Ascending aorta (tissue), 2 donors: ENCODE results near the gene CFAP45. TPM values are rescaled to one million over a fixed set of nuclear protein-coding genes. Genes with fewer than 3 reads are reported as not detected.
"Not testable (repeated sequence)": the region's sequence is repeated elsewhere in the genome, so short reads cannot be mapped to it uniquely, and the experiment has no call there.

Experiments used
- DNase-seq, 2 donors: peaks; one replicate each; pipeline ENCODE4 v3.0.0-alpha.2; 2019; ENCODE audit warnings: low spot score in 2 of 2
- H3K27ac ChIP-seq, 2 donors: fragments of 200-600 bp; sonication (generic); one replicate each; pipeline ENCODE4 v1.5.1; 2016 to 2017; ENCODE audit warnings: mild to moderate bottlenecking in 1 of 2
- H3K27me3 ChIP-seq: fragments of 200-600 bp; sonication (generic); one replicate; pipeline ENCODE4 v1.5.1; 2017
- H3K36me3 ChIP-seq, 2 donors: fragments of 200-600 bp; sonication (generic); one replicate each; pipeline ENCODE4 v1.5.1; 2016
- H3K4me1 ChIP-seq, 2 donors: fragments of 200-600 bp; sonication (generic); one replicate each; pipeline ENCODE4 v1.5.1; 2016 to 2017; ENCODE audit warnings: mild to moderate bottlenecking in 1 of 2
- H3K4me3 ChIP-seq, 2 donors: fragments of 200-600 bp; sonication (generic); one replicate each; pipeline ENCODE4 v1.5.1; 2016 to 2017; ENCODE audit warnings: mild to moderate bottlenecking in 1 of 2
- H3K9me3 ChIP-seq, 2 donors: fragments of 200-600 bp; sonication (generic); one replicate each; pipeline ENCODE4 v1.5.1; 2016
- intact Hi-C: fragments of 100-400 bp; cut with DNase I; formaldehyde crosslinking; loops from one replicate; pipeline ENCODE4 v1.15.1; 2023
- total RNA-seq: library from RNA; depleted of rRNA; stranded (reverse); fragments of >200 nt; gene quantifications from one replicate; pipeline ENCODE4 v1.1.0, GENCODE V29; 2016
- TF ChIP-seq, protein P1 (sequence below), 3 experiments: fragments of 200-600 bp in 2 of 3; fragments of 450-650 bp in 1 of 3; sonication (generic) in 2 of 3; IDR thresholded peaks; one replicate each; pipeline ENCODE4 v1.5.1; 2016 to 2019; ENCODE audit warnings: antibody characterized with exemption in 3 of 3, mild to moderate bottlenecking in 1 of 3, moderate library complexity in 1 of 3

Gene CFAP45
- total RNA-seq, 1 donor from 2014 or later, result not detected

- Histone ChIP-seq H3K4me3 (no peak overlapping the region), H3K27ac (no peak overlapping the region), H3K9me3 (no peaks in the 10 kb centered on the region), H3K36me3 (no peaks in the 10 kb centered on the region), H3K4me1 (peaks cover 0 to 9% of the 10 kb centered on the region in 2 donors), H3K27me3 (no peaks in the 10 kb centered on the region)
- DNase-seq, result no peak
- intact Hi-C loops, result no loop called here
- TF ChIP-seq, protein P1, sequence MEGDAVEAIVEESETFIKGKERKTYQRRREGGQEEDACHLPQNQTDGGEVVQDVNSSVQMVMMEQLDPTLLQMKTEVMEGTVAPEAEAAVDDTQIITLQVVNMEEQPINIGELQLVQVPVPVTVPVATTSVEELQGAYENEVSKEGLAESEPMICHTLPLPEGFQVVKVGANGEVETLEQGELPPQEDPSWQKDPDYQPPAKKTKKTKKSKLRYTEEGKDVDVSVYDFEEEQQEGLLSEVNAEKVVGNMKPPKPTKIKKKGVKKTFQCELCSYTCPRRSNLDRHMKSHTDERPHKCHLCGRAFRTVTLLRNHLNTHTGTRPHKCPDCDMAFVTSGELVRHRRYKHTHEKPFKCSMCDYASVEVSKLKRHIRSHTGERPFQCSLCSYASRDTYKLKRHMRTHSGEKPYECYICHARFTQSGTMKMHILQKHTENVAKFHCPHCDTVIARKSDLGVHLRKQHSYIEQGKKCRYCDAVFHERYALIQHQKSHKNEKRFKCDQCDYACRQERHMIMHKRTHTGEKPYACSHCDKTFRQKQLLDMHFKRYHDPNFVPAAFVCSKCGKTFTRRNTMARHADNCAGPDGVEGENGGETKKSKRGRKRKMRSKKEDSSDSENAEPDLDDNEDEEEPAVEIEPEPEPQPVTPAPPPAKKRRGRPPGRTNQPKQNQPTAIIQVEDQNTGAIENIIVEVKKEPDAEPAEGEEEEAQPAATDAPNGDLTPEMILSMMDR (IDR thresholded peaks at IDR 0.05), result no peak
Measured at GRCh38 chr1:159908031-159908940, 8.3 kb upstream of the CFAP45 start.

DNA sequence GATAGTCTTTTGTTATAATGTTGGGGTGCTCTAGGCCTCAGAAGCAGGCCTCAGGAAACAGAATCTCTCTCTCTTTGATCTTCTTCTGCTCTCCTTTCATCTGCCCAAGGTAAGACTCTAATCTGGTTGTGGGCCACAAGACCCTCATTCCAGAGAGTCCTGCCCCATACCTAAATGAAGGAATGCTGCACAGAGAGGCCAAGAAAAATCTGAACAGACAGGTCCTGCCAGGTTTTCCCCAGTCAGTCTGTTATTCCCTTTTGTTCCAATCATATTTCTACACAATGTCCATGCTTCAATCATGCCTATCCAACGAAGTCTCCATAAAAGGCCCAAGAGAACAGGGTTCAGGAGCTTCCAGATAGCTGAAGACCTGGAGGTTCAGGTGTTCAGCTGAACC lies 7.0 kb upstream of the CFAP45 start:
- Histone ChIP-seq H3K36me3 (no peaks in the 10 kb centered on the region), H3K4me3 (no peak overlapping the region), H3K4me1 (peaks cover 0 to 9% of the 10 kb centered on the region in 2 donors), H3K27ac (no peak overlapping the region), H3K9me3 (no peaks in the 10 kb centered on the region), H3K27me3 (no peaks in the 10 kb centered on the region)
- no peak for DNase-seq
- TF ChIP-seq, protein P1 (IDR thresholded peaks at IDR 0.05), result no peak
- intact Hi-C loops, result no loop called here

DNA sequence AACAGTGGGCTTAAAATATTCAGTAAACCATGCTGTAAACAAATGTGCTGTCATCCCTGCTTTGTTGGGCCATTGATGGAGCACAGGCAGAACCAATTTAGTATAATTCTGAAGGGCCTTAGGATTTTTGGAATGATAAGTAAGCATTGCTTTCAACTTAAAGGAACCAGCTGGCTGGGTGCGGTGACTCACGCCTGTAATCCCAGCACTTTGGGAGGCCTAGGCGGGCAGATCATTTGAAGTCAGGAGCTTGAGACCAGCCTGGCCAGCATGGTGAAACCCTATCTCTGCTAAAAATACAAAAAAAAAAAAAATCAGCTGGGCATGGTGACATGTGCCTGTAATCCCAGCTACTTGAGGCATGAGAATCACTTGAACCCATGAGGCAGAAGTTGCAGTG lies 4.1 kb upstream of the CFAP45 start:
- DNase-seq, intact Hi-C loops, H3K27ac ChIP-seq, H3K4me1 ChIP-seq, H3K4me3 ChIP-seq, H3K27me3 ChIP-seq, H3K9me3 ChIP-seq, H3K36me3 ChIP-seq: not testable (repeated sequence)

GRCh38 chr1:159902541-159902940 lies 2.6 kb upstream of the CFAP45 start:
- Histone ChIP-seq H3K9me3 (no peaks in the 10 kb centered on the region), H3K36me3 (no peaks in the 10 kb centered on the region), H3K27me3 (no peaks in the 10 kb centered on the region), H3K4me3 (no peak overlapping the region), H3K27ac (no peak overlapping the region), H3K4me1 (peaks cover 3 to 10% of the 10 kb centered on the region in 2 donors)
- no peak for DNase-seq
- TF ChIP-seq, protein P1 (IDR thresholded peaks at IDR 0.05), result no peak
- intact Hi-C loops, result no loop called here

DNA sequence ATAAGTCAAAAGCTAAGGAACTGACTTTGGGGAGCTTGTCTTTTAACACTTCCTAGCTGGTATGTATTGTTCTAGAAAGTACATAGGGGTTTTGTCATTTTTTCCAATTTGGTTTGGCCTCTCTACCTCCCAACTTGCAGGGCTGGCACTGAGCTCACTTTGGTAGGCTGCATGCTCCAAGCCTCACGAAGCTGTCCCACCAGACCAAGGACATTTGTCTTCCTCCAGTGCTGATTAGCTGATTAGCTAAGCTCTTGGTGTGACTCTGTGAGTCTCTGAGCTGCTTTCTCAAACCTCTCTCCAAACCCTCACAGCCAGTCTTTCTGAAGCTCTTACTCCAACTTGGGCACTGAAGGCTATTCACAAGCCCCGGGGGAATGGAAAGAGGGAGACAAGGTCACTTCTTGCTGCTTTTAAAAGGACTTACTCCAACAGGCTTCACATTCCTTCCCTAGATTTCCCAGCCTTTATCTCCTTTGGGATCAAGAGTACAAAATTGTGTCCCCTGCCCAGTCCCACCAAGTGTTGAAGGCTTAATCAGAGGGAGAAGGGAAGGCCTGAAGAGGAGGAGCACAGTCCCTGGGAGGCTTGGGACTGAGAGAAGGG lies 893 bp upstream of the CFAP45 start:
- no peak for DNase-seq
- peaks cover 3 to 10% of the 10 kb centered on the region in 2 donors for H3K4me1 ChIP-seq
- no peak overlapping the region for H3K4me3 ChIP-seq
- no peaks in the 10 kb centered on the region for H3K36me3 ChIP-seq
- TF ChIP-seq, protein P1 (IDR thresholded peaks at IDR 0.05), result no peak
- peak overlapping the region; percentile 51 to 66 for H3K27ac ChIP-seq
- no peaks in the 10 kb centered on the region for H3K27me3 ChIP-seq
- H3K9me3 ChIP-seq, result no peaks in the 10 kb centered on the region
- intact Hi-C loops, result loop anchor here (1.0 to 2.0 kb wide), 2 partner anchors 24 to 120 kb away; partner anchors contain the start of genes DUSP23 and TAGLN2

DNA sequence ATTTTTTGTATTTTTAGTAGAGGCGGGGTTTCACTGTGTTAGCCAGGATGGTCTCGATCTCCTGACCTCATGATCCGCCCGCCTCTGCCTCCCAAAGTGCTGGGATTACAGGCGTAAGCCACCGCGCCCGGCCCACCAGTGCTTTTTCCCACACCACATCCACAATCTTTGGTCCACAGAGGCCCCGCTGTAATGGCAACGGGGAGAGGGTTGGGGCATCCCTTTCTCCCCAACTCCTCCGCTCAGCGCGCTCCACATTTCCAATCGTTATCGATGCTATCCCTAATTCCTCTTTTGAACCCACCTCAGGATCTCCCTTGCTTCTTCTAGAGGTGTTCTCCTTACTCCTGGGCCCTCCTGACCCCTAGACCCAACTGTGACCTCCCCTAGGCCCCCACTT lies 331 bp downstream of the CFAP45 start:
- intact Hi-C loops, result loop anchor here (1.0 to 10.0 kb wide), 3 partner anchors 26 to 735 kb away; partner anchors contain the start of genes DUSP23 and TAGLN2

More for the DNA sequence above, 331 bp downstream of the CFAP45 start:
- Histone ChIP-seq H3K27ac (peak overlapping the region; percentile 51 to 66), H3K4me3 (peak overlapping the region in 1 of 2 donors; percentile 17)
- not testable (repeated sequence) for H3K27me3 ChIP-seq, H3K9me3 ChIP-seq, H3K36me3 ChIP-seq, H3K4me1 ChIP-seq, DNase-seq
